NCI-H2107 (cell line): ENCODE results near the gene TP53RK.

Experiments used
- DNase-seq: peaks from one replicate; lab custom pipeline; 2025; lab: John Stamatoyannopoulos, UW

The TP53RK gene

GRCh38 chr20:46660487-46660886 lies 28.8 kb downstream of the TP53RK start:
- no peak for DNase-seq

GRCh38 chr20:46657618-46658017 lies 31.6 kb downstream of the TP53RK start:
- DNase-seq, result no peak

GRCh38 chr20:46657137-46657536 lies 32.1 kb downstream of the TP53RK start:
- no peak for DNase-seq

GRCh38 chr20:46652699-46653098 lies 36.5 kb downstream of the TP53RK start:
- no peak for DNase-seq

GRCh38 chr20:46651091-46651962 lies 37.9 kb downstream of the TP53RK start, which contains the start of gene SLC13A3:
TSS of gene SLC13A3 (minus strand) at chr20:46651459. CDS start at chr20:46651421, 38 bp downstream.
- no peak for DNase-seq

- DNase-seq, result no peak
Measured at GRCh38 chr20:46650575-46651090, 38.6 kb downstream of the TP53RK start.

- DNase-seq, result no peak
Measured at GRCh38 chr20:46649965-46650542, 39.2 kb downstream of the TP53RK start.

GRCh38 chr20:46649650-46649949 lies 39.6 kb downstream of the TP53RK start:
- DNase-seq, result no peak

- no peak for DNase-seq
Measured at GRCh38 chr20:46648903-46649649, 40.2 kb downstream of the TP53RK start.

GRCh38 chr20:46647469-46647868 lies 41.8 kb downstream of the TP53RK start:
- DNase-seq, result no peak

GRCh38 chr20:46646659-46647380 lies 42.4 kb downstream of the TP53RK start:
- DNase-seq, result no peak

GRCh38 chr20:46646122-46646521 lies 43.1 kb downstream of the TP53RK start:
- DNase-seq, result no peak

GRCh38 chr20:46644733-46645132 lies 44.5 kb downstream of the TP53RK start:
- DNase-seq, result no peak

- DNase-seq, result no peak
Measured at GRCh38 chr20:46644160-46644559, 45.1 kb downstream of the TP53RK start.

GRCh38 chr20:46642969-46643343 lies 46.3 kb downstream of the TP53RK start:
- no peak for DNase-seq

GRCh38 chr20:46642265-46642968 lies 46.8 kb downstream of the TP53RK start:
- DNase-seq, result no peak

GRCh38 chr20:46641424-46641823 lies 47.8 kb downstream of the TP53RK start:
- DNase-seq, result no peak

GRCh38 chr20:46640536-46641311 lies 48.5 kb downstream of the TP53RK start:
- no peak for DNase-seq

GRCh38 chr20:46640044-46640443 lies 49.2 kb downstream of the TP53RK start:
- no peak for DNase-seq

GRCh38 chr20:46639587-46639986 lies 49.7 kb downstream of the TP53RK start:
- no peak for DNase-seq

- DNase-seq, result no peak
Measured at GRCh38 chr20:46638898-46639274, 50.4 kb downstream of the TP53RK start.
